Thoracic aorta (tissue), 2 donors: ENCODE measurements around the gene CSH2. TPM values are rescaled to one million over a fixed set of nuclear protein-coding genes. Genes with fewer than 3 reads are reported as not detected.

Experiments used
- ATAC-seq: fragments of 150-250 bp; one replicate; pipeline ENCODE4 v1.8.0; 2017; ENCODE audit warnings: low read depth; ENCODE audit not compliant: insufficient number of reproducible peaks, low FRiP score
- DNase-seq: peaks from one replicate; pipeline ENCODE4 v3.0.0-alpha.2; 2020; ENCODE audit warnings: low spot score
- H3K27ac ChIP-seq, 2 donors: fragments of 200-600 bp; sonication (generic); 1 replicate in 1 of 2; 2 replicates in 1 of 2; pipeline ENCODE4 v1.5.1; 2016; ENCODE audit warnings: mild to moderate bottlenecking in 2 of 2, moderate library complexity in 2 of 2
- H3K27me3 ChIP-seq: fragments of 200-600 bp; sonication (generic); replicated peaks from 2 replicates; pipeline ENCODE4 v1.6.0; 2016; ENCODE audit warnings: mild to moderate bottlenecking; ENCODE audit not compliant: insufficient read depth
- H3K36me3 ChIP-seq: fragments of 200-600 bp; sonication (generic); one replicate; pipeline ENCODE4 v1.5.1; 2016
- H3K4me1 ChIP-seq, 2 donors: fragments of 200-600 bp; sonication (generic); 1 replicate in 1 of 2; 2 replicates in 1 of 2; pipeline versions ENCODE4 v1.5.1 to v1.6.0; 2016; ENCODE audit warnings: low read depth in 2 of 2, mild to moderate bottlenecking in 1 of 2; ENCODE audit not compliant: control insufficient read depth in 1 of 2
- H3K4me3 ChIP-seq: fragments of 200-600 bp; sonication (generic); 2 replicates; pipeline ENCODE4 v1.5.1; 2016; ENCODE audit warnings: mild to moderate bottlenecking
- H3K9me3 ChIP-seq: fragments of 200-600 bp; sonication (generic); 2 replicates; pipeline ENCODE4 v1.5.1; 2016
- total RNA-seq, 2 donors: library from RNA; depleted of rRNA; stranded (reverse); fragments of >200 nt; gene quantifications; one replicate each; pipeline versions ENCODE4 v1.1.0 to v1.2.3, GENCODE V29; 2016
- TF ChIP-seq, protein P1 (sequence below): fragments of 200-600 bp; sonication (generic); IDR thresholded peaks from one replicate; pipeline ENCODE4 v1.5.1; 2019; ENCODE audit warnings: antibody characterized with exemption

Gene CSH2
- total RNA-seq, 2 donors from 2014 or later, result not detected

DNA sequence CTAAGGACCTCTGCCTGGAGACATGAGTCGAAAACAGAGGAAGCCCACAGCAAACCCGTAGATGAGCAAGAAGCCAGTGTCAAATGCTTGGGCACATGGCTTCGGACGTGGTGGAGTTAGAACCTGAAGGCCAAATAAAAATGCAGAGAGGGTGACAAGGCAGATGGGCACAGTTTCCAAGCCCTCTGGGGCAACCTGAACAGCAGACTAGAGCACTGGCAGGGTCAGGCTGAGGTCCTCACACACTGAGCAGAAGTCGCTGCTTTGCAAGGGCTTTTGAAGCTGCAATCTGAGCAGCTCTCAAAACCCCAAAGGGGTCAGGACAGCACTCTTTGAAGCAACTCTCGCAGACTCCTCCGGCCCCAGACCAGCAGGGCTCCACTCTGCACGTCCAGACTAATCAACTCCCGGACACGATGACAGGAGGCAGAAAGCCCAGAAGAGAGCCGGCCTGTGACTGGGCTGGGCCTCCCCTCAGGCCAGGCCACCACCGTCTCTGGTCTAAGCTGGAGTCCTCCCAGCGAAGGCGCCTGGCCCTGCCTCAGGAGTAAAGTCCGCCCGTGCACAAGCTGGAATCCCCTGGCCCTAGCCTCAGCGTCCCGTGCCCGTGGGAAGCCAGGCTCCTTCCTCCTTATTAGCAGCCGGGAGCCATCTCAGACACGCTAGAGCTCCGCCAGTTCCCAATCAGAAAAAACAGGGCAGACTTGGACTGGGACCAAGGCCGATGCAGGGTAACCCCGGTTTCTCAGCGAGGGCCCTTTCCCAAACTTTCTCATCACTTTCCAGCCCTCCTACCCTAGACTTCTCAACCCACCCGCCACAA lies 31.9 kb downstream of the CSH2 start:
- Histone ChIP-seq H3K27ac (peak overlapping the region; percentile 93 to 94), H3K4me1 (peaks cover 43 to 64% of the 10 kb centered on the region in 2 donors), H3K9me3 (no peaks in the 10 kb centered on the region), H3K27me3 (no peaks in the 10 kb centered on the region), H3K36me3 (peaks cover 11% of the 10 kb centered on the region), H3K4me3 (peak overlapping the region; percentile 95)
- ATAC-seq (no peak), DNase-seq (no peak)
- TF ChIP-seq, protein P1, sequence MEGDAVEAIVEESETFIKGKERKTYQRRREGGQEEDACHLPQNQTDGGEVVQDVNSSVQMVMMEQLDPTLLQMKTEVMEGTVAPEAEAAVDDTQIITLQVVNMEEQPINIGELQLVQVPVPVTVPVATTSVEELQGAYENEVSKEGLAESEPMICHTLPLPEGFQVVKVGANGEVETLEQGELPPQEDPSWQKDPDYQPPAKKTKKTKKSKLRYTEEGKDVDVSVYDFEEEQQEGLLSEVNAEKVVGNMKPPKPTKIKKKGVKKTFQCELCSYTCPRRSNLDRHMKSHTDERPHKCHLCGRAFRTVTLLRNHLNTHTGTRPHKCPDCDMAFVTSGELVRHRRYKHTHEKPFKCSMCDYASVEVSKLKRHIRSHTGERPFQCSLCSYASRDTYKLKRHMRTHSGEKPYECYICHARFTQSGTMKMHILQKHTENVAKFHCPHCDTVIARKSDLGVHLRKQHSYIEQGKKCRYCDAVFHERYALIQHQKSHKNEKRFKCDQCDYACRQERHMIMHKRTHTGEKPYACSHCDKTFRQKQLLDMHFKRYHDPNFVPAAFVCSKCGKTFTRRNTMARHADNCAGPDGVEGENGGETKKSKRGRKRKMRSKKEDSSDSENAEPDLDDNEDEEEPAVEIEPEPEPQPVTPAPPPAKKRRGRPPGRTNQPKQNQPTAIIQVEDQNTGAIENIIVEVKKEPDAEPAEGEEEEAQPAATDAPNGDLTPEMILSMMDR, result no peak

DNA sequence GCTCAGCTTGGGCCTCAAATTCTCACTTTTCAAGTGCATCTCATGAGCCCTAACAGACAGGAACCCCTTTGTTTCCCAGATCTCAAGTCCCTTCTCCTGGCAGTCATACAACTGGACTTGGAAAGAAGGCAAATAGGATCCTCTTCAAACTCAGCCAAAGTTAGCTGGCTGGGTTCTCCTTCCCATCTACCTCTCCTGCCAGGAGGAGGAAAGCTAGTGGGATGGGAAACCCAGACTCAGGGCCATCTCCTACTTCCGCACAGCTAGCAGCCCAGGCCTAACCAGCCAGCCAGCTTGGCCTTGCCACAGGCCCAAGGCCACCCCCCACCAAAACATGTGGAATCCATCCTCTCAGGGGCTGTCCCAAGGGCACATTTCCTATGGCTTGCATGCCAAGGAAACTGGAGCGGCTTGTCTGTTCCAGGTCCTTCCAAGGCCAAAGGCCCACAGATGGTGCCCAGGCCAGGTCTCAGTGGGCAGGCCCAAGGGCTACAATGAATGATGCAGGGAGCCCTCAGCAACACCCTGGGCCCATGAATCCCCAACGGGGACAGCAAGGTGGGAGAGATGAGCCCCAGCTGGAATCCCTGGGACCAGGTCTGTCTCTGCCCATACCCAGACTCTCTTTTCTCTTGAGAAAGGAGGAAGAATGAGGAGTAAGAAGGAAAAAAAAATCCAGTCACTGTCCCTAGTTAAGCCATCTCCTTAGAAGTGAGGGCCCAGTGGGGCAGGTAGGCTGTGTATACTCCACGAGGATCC lies 32.7 kb downstream of the CSH2 start:
- DNase-seq, result no peak
- ATAC-seq, result no peak
- peaks cover 43 to 64% of the 10 kb centered on the region in 2 donors for H3K4me1 ChIP-seq
- peak overlapping the region; percentile 93 to 94 for H3K27ac ChIP-seq
- H3K4me3 ChIP-seq, result peak overlapping the region; percentile 95
- H3K36me3 ChIP-seq, result peaks cover 17% of the 10 kb centered on the region
- no peaks in the 10 kb centered on the region for H3K27me3 ChIP-seq
- TF ChIP-seq, protein P1, result no peak
- no peaks in the 10 kb centered on the region for H3K9me3 ChIP-seq

DNA sequence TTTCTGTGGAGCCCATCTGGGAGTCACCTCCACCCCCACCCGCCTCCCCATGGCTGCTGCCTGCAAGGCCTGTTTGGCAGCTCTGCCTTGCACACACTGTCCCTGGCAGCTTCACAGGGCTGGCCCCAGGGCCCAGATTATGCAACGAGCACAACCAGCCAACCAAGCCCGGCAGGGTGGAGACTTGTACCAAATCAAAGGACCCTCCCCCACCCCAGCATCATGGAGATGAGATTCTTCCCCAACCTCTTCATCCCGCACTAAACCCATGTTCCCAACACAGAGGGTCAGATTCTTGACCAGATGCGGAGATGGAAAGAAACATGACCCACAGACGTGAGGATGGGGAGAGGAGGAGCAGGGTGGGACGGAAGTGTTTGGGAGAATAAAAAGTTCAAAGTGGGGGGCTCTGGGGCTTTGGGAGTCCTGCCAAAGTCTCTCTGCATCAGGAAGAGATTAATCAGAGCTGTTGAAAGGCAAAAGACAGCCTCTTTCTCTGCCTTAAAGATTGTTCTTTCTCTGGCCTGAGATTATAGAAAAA lies 34.8 kb downstream of the CSH2 start:
- TF ChIP-seq, protein P1, result no peak
- H3K27me3 ChIP-seq, result no peaks in the 10 kb centered on the region
- H3K36me3 ChIP-seq, result peaks cover 36% of the 10 kb centered on the region
- no peak for ATAC-seq
- H3K27ac ChIP-seq, result peak overlapping the region; percentile 93 to 94
- H3K9me3 ChIP-seq, result no peaks in the 10 kb centered on the region
- peak overlapping the region; percentile 58 for H3K4me3 ChIP-seq
- peak; percentile 87 for DNase-seq
- H3K4me1 ChIP-seq, result peaks cover 38 to 66% of the 10 kb centered on the region in 2 donors

DNA sequence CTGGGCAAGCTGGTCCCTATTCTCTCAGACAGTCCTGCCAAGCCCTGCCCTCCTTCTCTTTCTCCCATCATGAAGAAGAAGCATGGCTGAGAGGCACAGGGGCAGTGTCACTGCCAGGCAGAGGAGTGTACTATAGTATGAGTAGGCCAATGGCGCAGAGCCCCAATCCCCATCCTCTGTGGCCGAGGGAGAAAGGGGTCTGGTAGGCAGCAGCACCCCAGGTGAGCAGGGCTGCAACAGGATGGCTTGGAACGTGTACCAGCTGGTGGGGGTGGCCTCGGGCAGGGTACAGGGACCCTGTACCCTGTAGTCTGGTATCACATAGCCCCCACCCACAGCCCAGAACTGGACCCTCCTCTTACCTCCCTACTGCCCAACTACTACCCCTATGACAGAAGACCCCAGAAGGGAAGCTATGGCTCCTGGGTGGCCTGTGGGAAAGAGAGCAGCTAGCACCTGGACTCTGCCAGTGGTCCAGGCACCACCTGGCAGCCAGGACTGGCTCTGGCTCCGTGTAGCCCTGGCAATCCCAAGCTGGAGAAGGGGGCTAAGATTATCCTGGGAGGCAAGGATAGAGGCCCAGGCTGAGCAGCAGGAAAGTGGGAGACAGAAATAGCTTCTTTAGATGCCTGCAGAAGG lies 35.4 kb downstream of the CSH2 start:
- peaks cover 37 to 60% of the 10 kb centered on the region in 2 donors for H3K4me1 ChIP-seq
- peaks cover 42% of the 10 kb centered on the region for H3K36me3 ChIP-seq
- DNase-seq (no peak), ATAC-seq (no peak)
- peak overlapping the region; percentile 58 for H3K4me3 ChIP-seq
- TF ChIP-seq, protein P1, result no peak
- no peaks in the 10 kb centered on the region for H3K9me3 ChIP-seq
- H3K27me3 ChIP-seq, result no peaks in the 10 kb centered on the region
- H3K27ac ChIP-seq, result peak overlapping the region; percentile 93 to 94
